NCI-H774 (cell line): ENCODE measurements around the gene CDHR2.

ENCODE experiments used
- DNase-seq: peaks from one replicate; lab custom pipeline; 2025; lab: John Stamatoyannopoulos, UW

CDHR2 gene

GRCh38 chr5:176548967-176549444 lies at the start of gene CDHR2:
Gene CDHR2, plus strand, starts transcription at chr5:176549342. Its CDS starts 16,011 bp downstream, at chr5:176565353.
- DNase-seq: no peak

GRCh38 chr5:176500511-176500910 lies 48.6 kb upstream of the CDHR2 start:
- no peak for DNase-seq

- DNase-seq: no peak
Measured at GRCh38 chr5:176501333-176501732, 47.8 kb upstream of the CDHR2 start.

DNA sequence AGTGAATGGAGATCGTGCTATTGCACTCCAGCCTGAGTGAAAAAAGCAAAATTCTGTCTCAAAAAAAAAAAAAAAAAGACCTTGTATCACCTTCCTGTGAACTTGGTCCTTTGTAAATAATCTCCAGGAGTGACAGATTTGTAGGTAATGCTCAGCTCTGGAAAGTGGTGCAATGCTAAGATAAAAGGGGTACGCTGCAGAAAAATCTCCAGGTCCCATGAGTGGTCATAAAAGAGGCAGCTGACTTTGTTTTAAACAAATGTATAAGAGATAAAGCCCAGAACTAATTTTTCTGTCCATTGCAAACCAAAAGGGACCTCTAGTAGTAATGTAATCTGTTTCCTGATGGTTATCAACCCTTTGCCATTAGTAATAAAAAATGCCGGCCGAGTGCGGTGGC lies 45.6 kb upstream of the CDHR2 start:
- no peak for DNase-seq

GRCh38 chr5:176507911-176508310 lies 41.2 kb upstream of the CDHR2 start:
- DNase-seq: no peak

DNA sequence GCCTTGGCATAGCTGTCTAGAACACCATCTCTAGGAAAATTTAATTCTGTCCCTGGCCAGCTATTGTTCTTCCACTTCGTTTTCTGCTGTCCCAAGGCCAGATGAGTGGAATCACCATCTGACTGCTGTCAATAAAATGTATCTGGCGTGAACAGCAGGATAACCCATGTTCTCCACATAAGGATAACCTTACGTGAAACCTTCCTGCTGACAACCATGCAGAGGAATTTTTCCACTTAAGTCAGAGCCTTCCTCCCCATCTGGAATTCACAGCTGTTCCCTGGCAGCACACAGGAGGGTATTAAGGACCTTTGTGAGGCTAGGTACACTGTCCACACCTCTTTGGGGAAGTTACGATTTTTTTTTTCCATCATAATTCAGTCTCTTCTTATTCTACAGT lies 40.5 kb upstream of the CDHR2 start:
- no peak for DNase-seq

- no peak for DNase-seq
Measured at GRCh38 chr5:176513788-176514187, 35.4 kb upstream of the CDHR2 start.

- DNase-seq: no peak
Measured at GRCh38 chr5:176514244-176514950, 34.7 kb upstream of the CDHR2 start.

- DNase-seq: no peak
Measured at GRCh38 chr5:176515396-176515795, 33.7 kb upstream of the CDHR2 start.

DNA sequence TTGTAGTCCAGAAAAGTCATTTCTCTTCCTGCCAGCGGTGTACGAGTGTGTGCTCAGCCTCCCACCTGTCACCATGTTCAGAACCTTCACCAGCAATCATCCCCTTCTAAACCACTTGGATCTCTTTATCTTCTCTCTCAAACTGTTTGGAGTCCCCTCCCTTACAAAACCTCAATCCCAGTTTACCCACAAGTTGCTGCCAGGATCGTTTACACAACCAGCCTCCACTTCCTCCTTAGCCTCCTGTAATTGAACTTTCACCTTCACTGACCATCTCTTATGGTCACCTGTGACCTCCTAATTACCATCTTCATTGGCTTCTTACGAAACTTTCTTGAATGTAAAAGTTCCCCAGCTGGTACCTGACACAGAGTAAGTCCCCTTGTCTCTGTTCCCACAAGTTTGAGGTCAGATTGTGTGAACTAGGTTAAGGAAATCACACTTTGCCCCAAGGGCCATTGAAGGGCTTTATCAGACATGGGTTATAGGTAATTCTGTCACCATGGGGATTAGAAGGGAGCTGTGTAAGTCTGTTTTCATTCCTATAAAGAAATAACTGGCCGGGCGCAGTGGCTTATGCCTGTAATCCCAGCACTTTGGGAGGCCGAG lies 32.0 kb upstream of the CDHR2 start:
- DNase-seq: no peak

GRCh38 chr5:176519810-176520720 lies 29.1 kb upstream of the CDHR2 start:
- DNase-seq: no peak

GRCh38 chr5:176521286-176521685 lies 27.9 kb upstream of the CDHR2 start:
- no peak for DNase-seq

GRCh38 chr5:176521699-176522263 lies 27.4 kb upstream of the CDHR2 start:
- DNase-seq: no peak

DNA sequence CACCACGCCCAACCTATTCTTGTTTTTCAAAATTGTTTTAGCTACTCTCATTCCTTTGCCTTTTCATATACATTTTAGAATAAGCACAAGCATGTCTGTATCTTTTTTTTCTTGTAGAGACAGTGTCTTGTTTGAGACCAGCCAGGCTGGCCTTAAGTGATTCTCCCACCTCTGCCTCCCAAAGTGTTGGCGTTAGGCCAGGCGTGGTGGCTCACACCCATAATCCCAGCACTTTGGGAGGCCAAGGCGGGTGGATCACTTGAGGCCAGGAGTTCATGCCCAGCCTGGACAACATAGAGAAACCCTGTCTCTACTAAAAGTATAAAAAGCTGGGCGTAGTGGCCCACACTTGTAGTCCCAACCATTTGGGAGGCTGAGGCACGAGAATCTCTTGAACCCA lies 25.0 kb upstream of the CDHR2 start:
- DNase-seq: no peak

DNA sequence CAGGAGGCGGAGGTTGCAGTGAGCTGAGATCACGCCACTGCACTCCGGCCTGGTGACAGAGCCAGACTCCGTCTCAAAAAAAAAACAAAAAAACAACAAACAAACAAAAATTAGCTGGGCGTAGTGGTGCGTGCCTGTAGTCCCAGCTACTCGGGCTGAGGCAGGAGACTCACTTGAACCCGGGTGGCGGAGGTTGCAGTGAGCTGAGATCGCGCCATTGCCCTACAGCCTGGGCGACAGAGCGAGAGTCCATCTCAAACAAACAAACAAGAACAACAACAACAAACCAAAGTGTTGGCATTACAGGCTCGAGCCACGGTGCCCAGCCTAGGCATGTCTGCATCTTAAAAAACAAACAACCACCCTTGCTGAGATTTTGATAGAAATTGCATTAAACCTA lies 24.2 kb upstream of the CDHR2 start:
- no peak for DNase-seq

GRCh38 chr5:176525677-176526076 lies 23.5 kb upstream of the CDHR2 start:
- DNase-seq: no peak

- DNase-seq: no peak
Measured at GRCh38 chr5:176526462-176526861, 22.7 kb upstream of the CDHR2 start.

GRCh38 chr5:176527246-176528222 lies 21.6 kb upstream of the CDHR2 start:
- no peak for DNase-seq

GRCh38 chr5:176528301-176528700 lies 20.8 kb upstream of the CDHR2 start:
- no peak for DNase-seq

DNA sequence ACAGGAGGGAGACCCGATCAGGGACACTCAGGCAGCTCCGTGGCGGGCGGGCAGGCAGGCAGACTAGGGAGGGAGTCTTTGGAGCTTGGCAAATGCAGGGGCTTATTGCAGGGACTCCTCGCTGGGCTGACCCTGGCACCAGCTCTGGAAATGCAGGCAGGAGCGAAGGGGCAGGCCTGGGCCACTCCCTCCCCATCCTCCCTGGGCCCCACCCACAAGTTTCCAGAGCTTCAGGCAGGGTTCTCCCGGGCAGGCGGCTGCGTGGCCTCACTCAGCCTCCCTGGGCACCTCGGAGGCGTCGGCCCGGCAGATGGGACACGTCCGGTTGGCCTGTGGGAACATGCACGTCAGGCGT lies 20.4 kb upstream of the CDHR2 start:
- no peak for DNase-seq

DNA sequence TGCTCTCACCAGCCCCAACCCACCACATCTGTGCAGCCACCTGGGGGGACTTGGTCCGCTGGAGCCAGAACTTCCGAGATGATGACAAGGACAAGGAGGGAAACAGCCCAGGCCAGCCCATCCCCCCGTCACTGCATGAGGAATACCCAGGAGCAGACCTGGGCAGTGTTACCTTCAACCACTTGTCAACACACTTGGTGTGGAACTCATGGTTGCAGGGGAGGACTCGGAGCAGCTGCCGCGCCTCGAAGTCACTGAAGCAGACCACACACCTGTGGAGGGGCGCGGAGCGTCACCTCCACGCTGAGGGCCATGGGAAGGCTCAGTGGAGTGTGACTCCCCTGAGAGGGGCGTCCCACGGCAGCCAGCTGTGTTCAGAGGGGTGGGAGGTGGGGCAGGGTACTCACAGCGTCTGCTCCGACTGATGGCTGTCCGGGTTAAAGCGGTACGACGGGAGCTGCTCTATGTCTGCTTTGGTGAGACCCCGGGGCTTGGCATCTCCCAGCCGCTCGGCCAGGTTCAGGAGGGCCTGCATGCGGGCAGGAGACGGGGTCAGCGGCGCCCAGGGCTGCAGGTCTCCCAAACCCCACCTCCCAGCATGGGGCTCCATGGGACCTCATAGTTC lies 19.9 kb upstream of the CDHR2 start:
- no peak for DNase-seq
